ENCODE results near the gene S100A14.

The S100A14 gene

GRCh38 chr1:153629971-153630370 is 13.8 kb upstream of the S100A14 start:
- H3K4me1 ChIP-seq, result peaks cover 9% of the 10 kb centered on the region
- H3K4me3 ChIP-seq (ENCODE audit: low read depth, low read length), result no peak overlapping the region
- H3K9me3 ChIP-seq, result no peaks in the 10 kb centered on the region
- no peaks in the 10 kb centered on the region for H3K27me3 ChIP-seq
- H3K36me3 ChIP-seq, result peaks cover 4% of the 10 kb centered on the region
- DNase-seq, result no peak
- no peak for TF ChIP-seq CTCF (IDR thresholded peaks at IDR 0.05; ENCODE audit: low read depth, low read length)

GRCh38 chr1:153629343-153629665 is 13.2 kb upstream of the S100A14 start:
- DNase-seq, result no peak
- Histone ChIP-seq H3K9me3 (no peaks in the 10 kb centered on the region), H3K36me3 (0 out of 2 replicates have a peak, but pooled peaks cover 2% of the 10 kb centered on the region), H3K4me1 (peaks cover 9% of the 10 kb centered on the region), H3K4me3 (ENCODE audit: low read depth, low read length) (no peak overlapping the region), H3K27me3 (no peaks in the 10 kb centered on the region)
- no peak for TF ChIP-seq CTCF (IDR thresholded peaks at IDR 0.05; ENCODE audit: low read depth, low read length)

- Histone ChIP-seq H3K9me3 (no peaks in the 10 kb centered on the region), H3K36me3 (no peaks in the 10 kb centered on the region), H3K4me1 (peaks cover 9% of the 10 kb centered on the region), H3K4me3 (ENCODE audit: low read depth, low read length) (no peak overlapping the region), H3K27me3 (no peaks in the 10 kb centered on the region)
- TF ChIP-seq CTCF (IDR thresholded peaks at IDR 0.05; ENCODE audit: low read depth, low read length), result no peak
- no peak for DNase-seq
Measured at GRCh38 chr1:153628638-153629342, 12.7 kb upstream of the S100A14 start.

GRCh38 chr1:153627715-153628626 is 11.8 kb upstream of the S100A14 start, which contains the start of gene S100A1:
Gene S100A1, plus strand, starts transcription at chr1:153628434. Its CDS starts 2,088 bp downstream, at chr1:153630522.
- no peak within 1 kb of the TSS for H3K4me3 ChIP-seq (ENCODE audit: low read depth, low read length)

GRCh38 chr1:153626904-153627714 is 11.0 kb upstream of the S100A14 start, which contains the start of gene S100A13:
Gene S100A13, minus strand, starts transcription at chr1:153627505. Its CDS starts 1,033 bp downstream, at chr1:153626472.
- no peaks in the 10 kb centered on the region for H3K27me3 ChIP-seq
- peak; percentile 38 for TF ChIP-seq CTCF (IDR thresholded peaks at IDR 0.05; ENCODE audit: low read depth, low read length)
- H3K4me3 ChIP-seq (ENCODE audit: low read depth, low read length), result no peak within 1 kb of the TSS
- H3K36me3 ChIP-seq, result no peaks in the 10 kb centered on the region
- H3K9me3 ChIP-seq, result no peaks in the 10 kb centered on the region
- peaks cover 9% of the 10 kb centered on the region for H3K4me1 ChIP-seq
- peak; percentile 43 for DNase-seq

More at GRCh38 chr1:153627715-153628626, 11.8 kb upstream of the S100A14 start, which contains the start of gene S100A1:
- H3K27me3 ChIP-seq, result no peaks in the 10 kb centered on the region
- H3K36me3 ChIP-seq, result no peaks in the 10 kb centered on the region
- H3K9me3 ChIP-seq, result no peaks in the 10 kb centered on the region
- TF ChIP-seq CTCF (IDR thresholded peaks at IDR 0.05; ENCODE audit: low read depth, low read length), result no peak
- H3K4me1 ChIP-seq, result peaks cover 9% of the 10 kb centered on the region
- no peak for DNase-seq
